SK-N-MC (cell line): Measurements from ENCODE around the gene CHAC2.
"Not testable (repeated sequence)": the region's sequence is repeated elsewhere in the genome, so short reads cannot be mapped to it uniquely, and the experiment has no call there.

Source experiments
- DNase-seq: peaks from one replicate; pipeline ENCODE4 v3.0.0-alpha.2; 2011; ENCODE audit warnings: low read depth, low spot score
- H3K27ac ChIP-seq: fragments of 200-600 bp; sonication (generic); 2 replicates; pipeline ENCODE4 v1.5.1; 2016; ENCODE audit warnings: mixed run types
- H3K36me3 ChIP-seq: fragments of 200-600 bp; sonication (generic); 2 replicates; pipeline ENCODE4 v1.6.1; 2017; ENCODE audit warnings: antibody characterized with exemption, low read length, mixed read lengths; ENCODE audit not compliant: insufficient read depth
- H3K4me3 ChIP-seq: fragments of 200-600 bp; sonication (generic); 2 replicates; pipeline ENCODE4 v1.5.1; 2016
- H3K9ac ChIP-seq: fragments of 200-600 bp; sonication (generic); 2 replicates; pipeline ENCODE4 v1.8.0; 2017; ENCODE audit warnings: mixed run types, mixed read lengths; ENCODE audit not compliant: insufficient read length
- H3K9me3 ChIP-seq: fragments of 200-600 bp; sonication (generic); 2 replicates; pipeline ENCODE4 v1.6.1; 2017; ENCODE audit warnings: low read depth, mild to moderate bottlenecking, antibody characterized with exemption, low read length, moderate library complexity, mixed read lengths
- EZH2 ChIP-seq: fragments of 200-600 bp; sonication (generic); IDR thresholded peaks from one replicate; pipeline ENCODE4 v1.6.1; 2017; ENCODE audit warnings: antibody characterized with exemption
- FOXP2 ChIP-seq: optimal IDR thresholded peaks from 2 replicates; pipeline ENCODE3; 2011; ENCODE audit warnings: mild to moderate bottlenecking, moderate library complexity; ENCODE audit not compliant: insufficient read depth; ENCODE audit errors: extremely low read length, control extremely low read depth
- POLR2AphosphoS5 ChIP-seq: IDR thresholded peaks from 2 replicates; pipeline ENCODE4 v1.6.1; 2012; ENCODE audit warnings: mild to moderate bottlenecking, low read depth, low read length, borderline replicate concordance

Gene CHAC2

DNA sequence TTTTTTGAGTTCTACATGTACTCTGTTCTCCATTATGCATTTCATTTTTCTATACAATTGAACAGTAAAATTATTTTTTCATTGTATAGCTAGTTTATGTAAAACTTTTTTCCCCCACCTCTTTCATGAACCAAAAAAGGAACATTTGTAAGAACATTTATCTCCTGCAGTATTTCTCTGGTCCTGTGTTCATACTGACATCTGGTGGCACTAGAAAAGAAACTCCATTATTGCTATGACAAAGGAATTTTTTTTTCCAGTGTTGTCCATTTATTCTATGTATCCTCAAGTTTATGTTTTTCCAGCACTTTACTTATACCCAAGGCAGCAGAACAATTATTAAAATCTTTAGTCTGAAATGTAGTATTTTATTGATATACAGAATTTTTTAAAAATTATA is 27.4 kb upstream of the CHAC2 start:
- H3K27ac ChIP-seq = no peak overlapping the region
- no peaks in the 10 kb centered on the region for H3K9me3 ChIP-seq
- no peak overlapping the region for H3K4me3 ChIP-seq
- no peak overlapping the region for H3K9ac ChIP-seq
- DNase-seq = peak; percentile 8
- peaks cover 2% of the 10 kb centered on the region; the same call in 1 of the 2 replicates for H3K36me3 ChIP-seq
- TF ChIP-seq POLR2AphosphoS5 (no peak), FOXP2 (no peak), EZH2 (no peak)

GRCh38 chr2:53744395-53745065 is 23.1 kb upstream of the CHAC2 start:
- Histone ChIP-seq H3K36me3 (peaks cover 15% of the 10 kb centered on the region; the same call in 1 of the 2 replicates), H3K27ac (0 out of 2 replicates have a peak overlapping the region, but pooled peaks have one; percentile 30), H3K9ac (no peak overlapping the region), H3K9me3 (no peaks in the 10 kb centered on the region), H3K4me3 (no peak overlapping the region)
- TF ChIP-seq FOXP2 (no peak), POLR2AphosphoS5 (no peak), EZH2 (no peak)
- DNase-seq = no peak

DNA sequence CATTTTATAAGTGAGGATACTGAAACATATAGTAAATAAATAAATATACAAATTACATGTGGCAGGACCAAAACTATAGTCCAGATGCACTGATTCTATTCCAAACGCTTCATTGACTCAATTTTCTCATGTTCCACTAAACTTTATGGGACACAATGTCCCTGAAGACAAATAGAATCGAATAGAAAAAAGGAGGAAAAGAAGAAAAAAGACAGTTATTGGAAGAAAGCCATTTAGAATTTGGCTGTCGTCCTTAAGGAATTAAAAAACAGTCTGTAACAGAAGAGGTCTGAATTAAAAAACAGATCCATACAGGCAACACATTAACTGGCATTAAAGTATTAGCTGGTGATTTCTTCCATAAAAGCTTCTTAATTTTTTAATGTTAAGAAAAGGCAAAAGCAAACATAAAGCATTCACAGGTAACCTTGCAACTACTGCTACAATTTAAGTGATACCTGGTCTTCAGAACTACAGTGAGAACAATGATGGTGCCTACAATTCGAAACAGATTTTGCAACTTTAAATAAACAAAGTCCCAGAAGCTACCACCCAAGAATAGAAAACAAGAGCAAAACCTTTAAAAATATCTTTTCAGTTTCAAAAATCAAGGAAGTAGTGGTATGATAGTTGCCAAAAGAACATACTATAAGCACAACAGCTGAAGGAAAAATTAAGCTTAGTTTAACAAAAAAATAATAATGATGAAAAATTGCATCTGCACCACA is 17.4 kb upstream of the CHAC2 start:
- TF ChIP-seq EZH2 = no peak
- TF ChIP-seq POLR2AphosphoS5 = no peak
- no peak for TF ChIP-seq FOXP2
- Histone ChIP-seq H3K4me3 (no peak overlapping the region), H3K36me3 (peaks cover 13% of the 10 kb centered on the region; the same call in 1 of the 2 replicates), H3K9me3 (no peaks in the 10 kb centered on the region), H3K9ac (no peak overlapping the region), H3K27ac (no peak overlapping the region)
- no peak for DNase-seq

- H3K9ac ChIP-seq = no peak overlapping the region
- no peak overlapping the region for H3K27ac ChIP-seq
- H3K4me3 ChIP-seq = no peak overlapping the region
- H3K9me3 ChIP-seq = no peaks in the 10 kb centered on the region
- DNase-seq = no peak
- H3K36me3 ChIP-seq = peaks cover 18% of the 10 kb centered on the region
- TF ChIP-seq EZH2 (no peak), POLR2AphosphoS5 (no peak), FOXP2 (no peak)
These were observed 15.9 kb upstream of the CHAC2 start for GRCh38 chr2:53751728-53752127.

DNA sequence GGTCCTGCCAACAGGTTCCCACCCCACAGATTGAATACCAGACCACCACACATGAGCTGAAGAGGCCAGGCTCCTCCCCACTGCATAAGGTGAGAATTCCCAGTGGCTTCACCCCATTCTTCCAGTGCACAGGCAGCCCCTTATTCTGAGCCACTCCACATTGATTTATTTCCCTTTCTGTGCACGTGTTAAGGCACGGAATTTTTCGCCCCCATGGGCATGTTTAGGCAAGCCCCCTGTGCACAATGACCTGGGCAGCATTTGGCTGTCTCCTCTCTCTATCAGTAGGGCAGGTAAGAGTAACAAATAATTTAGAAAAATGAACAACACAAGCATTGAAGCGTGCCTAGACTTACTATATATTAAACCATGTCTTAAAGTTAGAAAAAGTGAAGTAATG is 15.2 kb upstream of the CHAC2 start:
- H3K9me3 ChIP-seq = no peaks in the 10 kb centered on the region
- no peak for DNase-seq
- no peak overlapping the region for H3K27ac ChIP-seq
- no peak for TF ChIP-seq EZH2
- TF ChIP-seq POLR2AphosphoS5 = no peak
- no peak for TF ChIP-seq FOXP2
- H3K9ac ChIP-seq = no peak overlapping the region
- H3K36me3 ChIP-seq = peaks cover 18% of the 10 kb centered on the region
- H3K4me3 ChIP-seq = no peak overlapping the region

DNA sequence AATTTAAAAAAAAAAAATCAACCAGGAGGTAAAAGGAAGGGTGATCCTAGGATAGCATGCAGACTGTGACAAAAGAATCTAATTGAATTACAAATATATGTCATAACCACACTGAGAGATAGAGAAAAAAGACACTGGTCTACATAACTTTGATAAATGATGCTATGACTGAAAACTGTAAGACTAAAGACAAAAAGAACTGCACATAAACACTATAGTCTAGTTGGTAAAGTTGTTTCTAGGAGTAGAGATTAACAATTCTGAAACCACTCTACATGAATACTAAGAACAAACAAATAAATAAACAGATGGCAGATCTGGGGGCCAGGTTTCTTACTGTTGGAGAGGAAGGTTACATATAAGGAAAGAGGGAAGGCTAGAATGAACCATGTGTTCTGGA is 14.6 kb upstream of the CHAC2 start:
- H3K9me3 ChIP-seq = no peaks in the 10 kb centered on the region
- H3K9ac ChIP-seq = no peak overlapping the region
- TF ChIP-seq POLR2AphosphoS5 (no peak), EZH2 (no peak), FOXP2 (no peak)
- no peak overlapping the region for H3K4me3 ChIP-seq
- H3K27ac ChIP-seq = no peak overlapping the region
- peaks cover 18% of the 10 kb centered on the region for H3K36me3 ChIP-seq
- no peak for DNase-seq

DNA sequence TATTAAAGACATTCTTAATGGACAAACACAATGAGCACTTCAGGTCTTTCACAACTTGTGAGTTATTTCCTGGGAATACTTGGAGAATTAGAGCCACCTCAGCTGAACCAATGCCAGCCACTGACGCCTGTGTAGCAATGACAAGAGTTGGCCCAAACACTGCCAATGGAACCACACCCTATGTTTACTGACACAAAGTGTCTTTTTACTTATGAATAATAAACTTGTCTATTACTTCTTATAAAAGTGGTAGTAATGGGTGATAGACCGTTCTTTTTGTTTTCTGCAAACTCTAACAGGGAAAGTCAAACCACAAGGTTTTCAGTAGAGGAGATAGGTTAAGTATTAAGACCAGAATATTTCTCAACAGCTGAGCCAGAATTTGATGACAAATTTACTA is 12.5 kb upstream of the CHAC2 start:
- Histone ChIP-seq H3K36me3 (peaks cover 5% of the 10 kb centered on the region; the same call in 1 of the 2 replicates), H3K9me3 (no peaks in the 10 kb centered on the region), H3K27ac (no peak overlapping the region), H3K4me3 (no peak overlapping the region), H3K9ac (no peak overlapping the region)
- TF ChIP-seq FOXP2 (no peak), POLR2AphosphoS5 (no peak)
- no peak for DNase-seq

- Histone ChIP-seq H3K9me3 (no peaks in the 10 kb centered on the region), H3K27ac (no peak overlapping the region), H3K36me3 (peaks cover 5% of the 10 kb centered on the region; the same call in 1 of the 2 replicates), H3K4me3 (no peak overlapping the region), H3K9ac (no peak overlapping the region)
- TF ChIP-seq FOXP2 (no peak), POLR2AphosphoS5 (no peak), EZH2 (no peak)
- DNase-seq = no peak
These were observed 11.0 kb upstream of the CHAC2 start for GRCh38 chr2:53756644-53757043.

GRCh38 chr2:53757206-53757605 is 10.4 kb upstream of the CHAC2 start:
- not testable (repeated sequence) for H3K9me3 ChIP-seq, H3K9ac ChIP-seq, H3K27ac ChIP-seq, H3K36me3 ChIP-seq, H3K4me3 ChIP-seq, DNase-seq
